Esophagus muscularis mucosa (tissue), 4 donors: ENCODE data around the gene IL37.

ENCODE experiments used
- EP300 ChIP-seq: sonication (generic); formaldehyde crosslinking; IDR thresholded peaks from one replicate; pipeline ENCODE4 v1.6.1; 2017; ENCODE audit warnings: antibody characterized with exemption
- POLR2AphosphoS5 ChIP-seq, 2 donors: sonication (generic); formaldehyde crosslinking; IDR thresholded peaks; one replicate each; pipeline ENCODE4 v1.6.1; 2017; ENCODE audit warnings: antibody characterized with exemption in 2 of 2
- TF ChIP-seq, protein P1 (sequence below), 3 experiments: fragments of 200-600 bp in 2 of 3; fragments of 450-650 bp in 1 of 3; sonication (generic) in 2 of 3; IDR thresholded peaks; one replicate each; pipeline ENCODE4 v1.5.1; 2017 to 2019; ENCODE audit warnings: antibody characterized with exemption in 3 of 3, mild to moderate bottlenecking in 2 of 3, moderate library complexity in 1 of 3

DNA sequence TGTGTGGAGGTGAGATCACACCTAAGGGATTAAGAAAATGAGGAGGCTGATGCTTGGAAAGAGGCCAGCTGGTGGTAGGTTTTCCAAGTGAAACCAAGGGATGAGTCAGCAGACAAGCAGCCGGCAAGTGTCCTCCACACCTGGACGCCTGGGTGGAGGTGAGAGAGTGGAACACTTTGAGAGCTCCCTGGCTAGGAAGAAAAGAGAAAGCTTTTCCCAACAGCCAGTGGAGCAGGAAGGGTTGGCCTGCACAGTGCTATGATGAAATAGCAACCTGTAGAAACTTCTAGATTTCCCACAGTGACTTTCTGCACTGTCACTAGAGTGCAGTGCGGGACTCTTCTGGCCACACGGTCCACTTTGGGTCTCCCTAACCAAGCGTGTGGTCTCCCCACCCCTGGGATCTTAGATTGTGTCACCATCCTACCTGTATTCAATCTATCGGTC lies 19.6 kb upstream of the IL37 start:
- no peak for TF ChIP-seq POLR2AphosphoS5 (IDR thresholded peaks at IDR 0.05)
- TF ChIP-seq, protein P1, sequence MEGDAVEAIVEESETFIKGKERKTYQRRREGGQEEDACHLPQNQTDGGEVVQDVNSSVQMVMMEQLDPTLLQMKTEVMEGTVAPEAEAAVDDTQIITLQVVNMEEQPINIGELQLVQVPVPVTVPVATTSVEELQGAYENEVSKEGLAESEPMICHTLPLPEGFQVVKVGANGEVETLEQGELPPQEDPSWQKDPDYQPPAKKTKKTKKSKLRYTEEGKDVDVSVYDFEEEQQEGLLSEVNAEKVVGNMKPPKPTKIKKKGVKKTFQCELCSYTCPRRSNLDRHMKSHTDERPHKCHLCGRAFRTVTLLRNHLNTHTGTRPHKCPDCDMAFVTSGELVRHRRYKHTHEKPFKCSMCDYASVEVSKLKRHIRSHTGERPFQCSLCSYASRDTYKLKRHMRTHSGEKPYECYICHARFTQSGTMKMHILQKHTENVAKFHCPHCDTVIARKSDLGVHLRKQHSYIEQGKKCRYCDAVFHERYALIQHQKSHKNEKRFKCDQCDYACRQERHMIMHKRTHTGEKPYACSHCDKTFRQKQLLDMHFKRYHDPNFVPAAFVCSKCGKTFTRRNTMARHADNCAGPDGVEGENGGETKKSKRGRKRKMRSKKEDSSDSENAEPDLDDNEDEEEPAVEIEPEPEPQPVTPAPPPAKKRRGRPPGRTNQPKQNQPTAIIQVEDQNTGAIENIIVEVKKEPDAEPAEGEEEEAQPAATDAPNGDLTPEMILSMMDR (IDR thresholded peaks at IDR 0.05) = no peak
- no peak for TF ChIP-seq EP300
